HepG2 (cell line): ENCODE results near the gene ARHGAP23. TPM values are rescaled to one million over a fixed set of nuclear protein-coding genes. Genes with fewer than 3 reads are reported as not detected.

Experiments used
- ARHGAP35 ChIP-seq: sonication (generic); formaldehyde crosslinking; IDR thresholded peaks from 2 replicates; pipeline ENCODE4 v1.9.0; 2022; ENCODE audit warnings: mild to moderate bottlenecking, inconsistent platforms, moderate library complexity, missing genetic modification reagents, borderline replicate concordance
- HOXA9 ChIP-seq: sonication (generic); formaldehyde crosslinking; IDR thresholded peaks from 2 replicates; pipeline ENCODE4 v1.8.1; 2022; ENCODE audit warnings: missing genetic modification reagents, mild to moderate bottlenecking, moderate library complexity, borderline replicate concordance
- MBNL3 ChIP-seq: fragments of 250-450 bp; sonication (Bioruptor Pico); conservative IDR thresholded peaks from 2 replicates; pipeline ENCODE4 v1.8.0; 2022; ENCODE audit warnings: mild to moderate bottlenecking, inconsistent platforms
- TMF1 ChIP-seq: sonication (generic); formaldehyde crosslinking; IDR thresholded peaks from 2 replicates; pipeline ENCODE4 v1.8.1; 2022; ENCODE audit warnings: low read depth, missing genetic modification reagents
- ZFAT ChIP-seq: sonication (generic); formaldehyde crosslinking; conservative IDR thresholded peaks from 2 replicates; pipeline ENCODE4 v1.8.1; 2023; ENCODE audit warnings: missing genetic modification reagents, inconsistent platforms
- ZFP36L1 ChIP-seq: sonication (generic); formaldehyde crosslinking; IDR thresholded peaks from 2 replicates; pipeline ENCODE4 v1.8.0; 2022; ENCODE audit warnings: mild to moderate bottlenecking, missing genetic modification reagents, moderate library complexity
- ZNF382 ChIP-seq: sonication (generic); formaldehyde crosslinking; IDR thresholded peaks from 2 replicates; pipeline ENCODE4 v1.5.0; 2020; ENCODE audit warnings: missing genetic modification reagents, mild to moderate bottlenecking, borderline replicate concordance
- ZNF672 ChIP-seq: sonication (generic); formaldehyde crosslinking; IDR thresholded peaks from 2 replicates; pipeline ENCODE4 v1.8.1; 2022; ENCODE audit warnings: missing genetic modification reagents
- ZNF709 ChIP-seq: sonication (generic); formaldehyde crosslinking; IDR thresholded peaks from 2 replicates; pipeline ENCODE4 v1.5.0; 2020; ENCODE audit warnings: mild to moderate bottlenecking, missing genetic modification reagents
- ZNF891 ChIP-seq: sonication (generic); formaldehyde crosslinking; IDR thresholded peaks from 2 replicates; pipeline ENCODE4 v1.5.0; 2020; ENCODE audit warnings: mild to moderate bottlenecking, missing genetic modification reagents
- ZSCAN21 ChIP-seq: sonication (generic); formaldehyde crosslinking; IDR thresholded peaks from 2 replicates; pipeline ENCODE4 v1.8.0; 2022; ENCODE audit warnings: mild to moderate bottlenecking, missing genetic modification reagents, moderate library complexity, borderline replicate concordance
- polyA plus RNA-seq, 8 experiments: library from polyadenylated mRNA; depleted of rRNA in 3 of 8; stranded (reverse) in 7 of 8; unstranded in 1 of 8; fragments of >200 nt; fragmentation: Illumina TruSeq in 4 of 8; extraction: Trizol in 4 of 8; gene quantifications; 2 replicates each; pipeline versions ENCODE4 v1.2.1 to v1.2.3, GENCODE V29; 2011 to 2016; ENCODE audit warnings: low read depth in 4 of 8, missing spikeins in 1 of 8, mixed read lengths in 1 of 8; ENCODE audit not compliant: insufficient read depth in 1 of 8
- total RNA-seq, 5 experiments: library from RNA; depleted of rRNA; stranded (reverse); fragments of >200 nt; fragmentation: Illumina TruSeq; extraction: Trizol; gene quantifications; 2 replicates each; pipeline ENCODE4 v1.2.3, GENCODE V29; 2016; ENCODE audit warnings: low read depth in 1 of 5
- TF ChIP-seq, protein P1 (sequence below): IDR thresholded peaks from 2 replicates; pipeline ENCODE4 v1.6.1; 2016; ENCODE audit warnings: mild to moderate bottlenecking
- TF ChIP-seq, protein P2 (sequence below): sonication (generic); formaldehyde crosslinking; IDR thresholded peaks from 2 replicates; pipeline ENCODE4 v1.9.0; 2021; ENCODE audit warnings: missing genetic modification reagents, mild to moderate bottlenecking, borderline replicate concordance
- TF ChIP-seq, protein P3 (sequence below): sonication (generic); formaldehyde crosslinking; IDR thresholded peaks from 2 replicates; pipeline ENCODE4 v1.4.0; 2020; ENCODE audit warnings: missing genetic modification reagents
- TF ChIP-seq, protein P4 (sequence below): sonication (generic); formaldehyde crosslinking; conservative IDR thresholded peaks from 2 replicates; pipeline ENCODE4 v1.5.0; 2020; ENCODE audit warnings: missing genetic modification reagents
- TF ChIP-seq, protein P5 (sequence below): IDR thresholded peaks from 2 replicates; pipeline ENCODE4 v1.6.1; 2016; ENCODE audit warnings: mild to moderate bottlenecking, missing biosample characterization, missing genetic modification reagents
- TF ChIP-seq, protein P6 (sequence below): sonication (generic); formaldehyde crosslinking; IDR thresholded peaks from 2 replicates; pipeline ENCODE4 v1.4.0; 2020; ENCODE audit warnings: mild to moderate bottlenecking, missing genetic modification reagents

ARHGAP23 gene
- total and polyA plus RNA-seq, 2 of the 13 experiments (the other 11 are each of a cell fraction or from before 2014, with no cell fraction given): 0.03 TPM; not detected in 1

DNA sequence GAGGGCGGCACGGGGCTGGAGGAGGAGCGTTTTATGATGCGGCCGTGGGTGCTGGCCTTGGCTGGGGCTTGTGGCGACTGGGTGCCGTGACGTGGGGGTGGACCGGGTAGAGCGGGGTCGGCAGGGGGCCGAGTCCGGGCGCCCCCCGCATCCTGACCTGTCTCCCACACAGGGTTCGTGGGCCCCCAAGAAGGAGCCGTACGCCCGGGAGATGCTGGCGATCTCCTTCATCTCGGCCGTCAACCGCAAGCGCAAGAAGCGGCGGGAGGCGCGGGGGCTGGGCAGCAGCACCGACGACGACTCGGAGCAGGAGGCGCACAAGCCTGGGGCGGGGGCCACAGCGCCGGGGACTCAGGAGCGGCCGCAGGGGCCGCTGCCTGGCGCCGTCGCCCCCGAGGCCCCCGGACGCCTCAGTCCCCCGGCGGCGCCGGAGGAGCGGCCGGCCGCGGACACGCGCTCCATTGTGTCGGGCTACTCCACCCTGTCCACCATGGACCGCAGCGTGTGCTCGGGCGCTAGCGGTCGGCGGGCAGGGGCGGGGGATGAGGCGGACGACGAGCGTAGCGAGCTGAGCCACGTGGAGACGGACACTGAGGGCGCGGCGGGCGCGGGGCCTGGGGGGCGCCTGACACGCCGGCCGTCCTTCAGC, 81.6 kb downstream of the ARHGAP23 start (continued):
- TF ChIP-seq, protein P1, sequence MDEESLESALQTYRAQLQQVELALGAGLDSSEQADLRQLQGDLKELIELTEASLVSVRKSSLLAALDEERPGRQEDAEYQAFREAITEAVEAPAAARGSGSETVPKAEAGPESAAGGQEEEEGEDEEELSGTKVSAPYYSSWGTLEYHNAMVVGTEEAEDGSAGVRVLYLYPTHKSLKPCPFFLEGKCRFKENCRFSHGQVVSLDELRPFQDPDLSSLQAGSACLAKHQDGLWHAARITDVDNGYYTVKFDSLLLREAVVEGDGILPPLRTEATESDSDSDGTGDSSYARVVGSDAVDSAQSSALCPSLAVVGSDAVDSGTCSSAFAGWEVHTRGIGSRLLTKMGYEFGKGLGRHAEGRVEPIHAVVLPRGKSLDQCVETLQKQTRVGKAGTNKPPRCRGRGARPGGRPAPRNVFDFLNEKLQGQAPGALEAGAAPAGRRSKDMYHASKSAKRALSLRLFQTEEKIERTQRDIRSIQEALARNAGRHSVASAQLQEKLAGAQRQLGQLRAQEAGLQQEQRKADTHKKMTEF: peak; percentile 52; the same call in 1 of the 2 replicates
- TF ChIP-seq, protein P2, sequence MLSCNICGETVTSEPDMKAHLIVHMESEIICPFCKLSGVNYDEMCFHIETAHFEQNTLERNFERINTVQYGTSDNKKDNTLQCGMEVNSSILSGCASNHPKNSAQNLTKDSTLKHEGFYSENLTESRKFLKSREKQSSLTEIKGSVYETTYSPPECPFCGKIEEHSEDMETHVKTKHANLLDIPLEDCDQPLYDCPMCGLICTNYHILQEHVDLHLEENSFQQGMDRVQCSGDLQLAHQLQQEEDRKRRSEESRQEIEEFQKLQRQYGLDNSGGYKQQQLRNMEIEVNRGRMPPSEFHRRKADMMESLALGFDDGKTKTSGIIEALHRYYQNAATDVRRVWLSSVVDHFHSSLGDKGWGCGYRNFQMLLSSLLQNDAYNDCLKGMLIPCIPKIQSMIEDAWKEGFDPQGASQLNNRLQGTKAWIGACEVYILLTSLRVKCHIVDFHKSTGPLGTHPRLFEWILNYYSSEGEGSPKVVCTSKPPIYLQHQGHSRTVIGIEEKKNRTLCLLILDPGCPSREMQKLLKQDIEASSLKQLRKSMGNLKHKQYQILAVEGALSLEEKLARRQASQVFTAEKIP (CRISPR knock-in tag): no peak
- no peak; the same call in 1 of the 2 replicates for TF ChIP-seq ZFAT
- TF ChIP-seq, protein P3, sequence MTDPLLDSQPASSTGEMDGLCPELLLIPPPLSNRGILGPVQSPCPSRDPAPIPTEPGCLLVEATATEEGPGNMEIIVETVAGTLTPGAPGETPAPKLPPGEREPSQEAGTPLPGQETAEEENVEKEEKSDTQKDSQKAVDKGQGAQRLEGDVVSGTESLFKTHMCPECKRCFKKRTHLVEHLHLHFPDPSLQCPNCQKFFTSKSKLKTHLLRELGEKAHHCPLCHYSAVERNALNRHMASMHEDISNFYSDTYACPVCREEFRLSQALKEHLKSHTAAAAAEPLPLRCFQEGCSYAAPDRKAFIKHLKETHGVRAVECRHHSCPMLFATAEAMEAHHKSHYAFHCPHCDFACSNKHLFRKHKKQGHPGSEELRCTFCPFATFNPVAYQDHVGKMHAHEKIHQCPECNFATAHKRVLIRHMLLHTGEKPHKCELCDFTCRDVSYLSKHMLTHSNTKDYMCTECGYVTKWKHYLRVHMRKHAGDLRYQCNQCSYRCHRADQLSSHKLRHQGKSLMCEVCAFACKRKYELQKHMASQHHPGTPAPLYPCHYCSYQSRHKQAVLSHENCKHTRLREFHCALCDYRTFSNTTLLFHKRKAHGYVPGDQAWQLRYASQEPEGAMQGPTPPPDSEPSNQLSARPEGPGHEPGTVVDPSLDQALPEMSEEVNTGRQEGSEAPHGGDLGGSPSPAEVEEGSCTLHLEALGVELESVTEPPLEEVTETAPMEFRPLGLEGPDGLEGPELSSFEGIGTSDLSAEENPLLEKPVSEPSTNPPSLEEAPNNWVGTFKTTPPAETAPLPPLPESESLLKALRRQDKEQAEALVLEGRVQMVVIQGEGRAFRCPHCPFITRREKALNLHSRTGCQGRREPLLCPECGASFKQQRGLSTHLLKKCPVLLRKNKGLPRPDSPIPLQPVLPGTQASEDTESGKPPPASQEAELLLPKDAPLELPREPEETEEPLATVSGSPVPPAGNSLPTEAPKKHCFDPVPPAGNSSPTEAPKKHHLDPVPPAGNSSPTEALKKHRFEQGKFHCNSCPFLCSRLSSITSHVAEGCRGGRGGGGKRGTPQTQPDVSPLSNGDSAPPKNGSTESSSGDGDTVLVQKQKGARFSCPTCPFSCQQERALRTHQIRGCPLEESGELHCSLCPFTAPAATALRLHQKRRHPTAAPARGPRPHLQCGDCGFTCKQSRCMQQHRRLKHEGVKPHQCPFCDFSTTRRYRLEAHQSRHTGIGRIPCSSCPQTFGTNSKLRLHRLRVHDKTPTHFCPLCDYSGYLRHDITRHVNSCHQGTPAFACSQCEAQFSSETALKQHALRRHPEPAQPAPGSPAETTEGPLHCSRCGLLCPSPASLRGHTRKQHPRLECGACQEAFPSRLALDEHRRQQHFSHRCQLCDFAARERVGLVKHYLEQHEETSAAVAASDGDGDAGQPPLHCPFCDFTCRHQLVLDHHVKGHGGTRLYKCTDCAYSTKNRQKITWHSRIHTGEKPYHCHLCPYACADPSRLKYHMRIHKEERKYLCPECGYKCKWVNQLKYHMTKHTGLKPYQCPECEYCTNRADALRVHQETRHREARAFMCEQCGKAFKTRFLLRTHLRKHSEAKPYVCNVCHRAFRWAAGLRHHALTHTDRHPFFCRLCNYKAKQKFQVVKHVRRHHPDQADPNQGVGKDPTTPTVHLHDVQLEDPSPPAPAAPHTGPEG (CRISPR knock-in tag): no peak
- 0 out of 2 replicates have a peak, but pooled peaks have one; percentile 4 for TF ChIP-seq TMF1
- TF ChIP-seq HOXA9 (CRISPR knock-in tag): peak; percentile 84; the same call in 1 of the 2 replicates
- TF ChIP-seq MBNL3 (CRISPR knock-in tag): no peak
- TF ChIP-seq, protein P4, sequence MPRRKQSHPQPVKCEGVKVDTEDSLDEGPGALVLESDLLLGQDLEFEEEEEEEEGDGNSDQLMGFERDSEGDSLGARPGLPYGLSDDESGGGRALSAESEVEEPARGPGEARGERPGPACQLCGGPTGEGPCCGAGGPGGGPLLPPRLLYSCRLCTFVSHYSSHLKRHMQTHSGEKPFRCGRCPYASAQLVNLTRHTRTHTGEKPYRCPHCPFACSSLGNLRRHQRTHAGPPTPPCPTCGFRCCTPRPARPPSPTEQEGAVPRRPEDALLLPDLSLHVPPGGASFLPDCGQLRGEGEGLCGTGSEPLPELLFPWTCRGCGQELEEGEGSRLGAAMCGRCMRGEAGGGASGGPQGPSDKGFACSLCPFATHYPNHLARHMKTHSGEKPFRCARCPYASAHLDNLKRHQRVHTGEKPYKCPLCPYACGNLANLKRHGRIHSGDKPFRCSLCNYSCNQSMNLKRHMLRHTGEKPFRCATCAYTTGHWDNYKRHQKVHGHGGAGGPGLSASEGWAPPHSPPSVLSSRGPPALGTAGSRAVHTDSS (CRISPR knock-in tag): no peak
- peak; percentile 66; the same call in 1 of the 2 replicates for TF ChIP-seq ZNF672 (CRISPR knock-in tag)
- TF ChIP-seq, protein P5, sequence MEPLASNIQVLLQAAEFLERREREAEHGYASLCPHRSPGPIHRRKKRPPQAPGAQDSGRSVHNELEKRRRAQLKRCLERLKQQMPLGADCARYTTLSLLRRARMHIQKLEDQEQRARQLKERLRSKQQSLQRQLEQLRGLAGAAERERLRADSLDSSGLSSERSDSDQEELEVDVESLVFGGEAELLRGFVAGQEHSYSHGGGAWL (CRISPR knock-in tag): peak; percentile 27; the same call in 1 of the 2 replicates
- TF ChIP-seq ZSCAN21: peak; percentile 21; the same call in 1 of the 2 replicates
- peak; percentile 31; the same call in 1 of the 2 replicates for TF ChIP-seq ZNF891 (CRISPR knock-in tag)
- TF ChIP-seq ZFP36L1 (CRISPR knock-in tag): no peak
- TF ChIP-seq, protein P6, sequence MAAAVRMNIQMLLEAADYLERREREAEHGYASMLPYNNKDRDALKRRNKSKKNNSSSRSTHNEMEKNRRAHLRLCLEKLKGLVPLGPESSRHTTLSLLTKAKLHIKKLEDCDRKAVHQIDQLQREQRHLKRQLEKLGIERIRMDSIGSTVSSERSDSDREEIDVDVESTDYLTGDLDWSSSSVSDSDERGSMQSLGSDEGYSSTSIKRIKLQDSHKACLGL: peak; percentile 49; the same call in 1 of the 2 replicates
- TF ChIP-seq ARHGAP35: no peak
- TF ChIP-seq ZNF382: no peak
- no peak for TF ChIP-seq ZNF709
